Endothelial cell of hepatic sinusoid (primary cell): ENCODE results near the gene UBD.

ENCODE experiments used
- in situ Hi-C: cut with HindIII; loops from 2 replicates; pipeline ENCODE4 v1.10.0; 2017; ENCODE audit warnings: low sequenced_read_pairs

UBD gene

DNA sequence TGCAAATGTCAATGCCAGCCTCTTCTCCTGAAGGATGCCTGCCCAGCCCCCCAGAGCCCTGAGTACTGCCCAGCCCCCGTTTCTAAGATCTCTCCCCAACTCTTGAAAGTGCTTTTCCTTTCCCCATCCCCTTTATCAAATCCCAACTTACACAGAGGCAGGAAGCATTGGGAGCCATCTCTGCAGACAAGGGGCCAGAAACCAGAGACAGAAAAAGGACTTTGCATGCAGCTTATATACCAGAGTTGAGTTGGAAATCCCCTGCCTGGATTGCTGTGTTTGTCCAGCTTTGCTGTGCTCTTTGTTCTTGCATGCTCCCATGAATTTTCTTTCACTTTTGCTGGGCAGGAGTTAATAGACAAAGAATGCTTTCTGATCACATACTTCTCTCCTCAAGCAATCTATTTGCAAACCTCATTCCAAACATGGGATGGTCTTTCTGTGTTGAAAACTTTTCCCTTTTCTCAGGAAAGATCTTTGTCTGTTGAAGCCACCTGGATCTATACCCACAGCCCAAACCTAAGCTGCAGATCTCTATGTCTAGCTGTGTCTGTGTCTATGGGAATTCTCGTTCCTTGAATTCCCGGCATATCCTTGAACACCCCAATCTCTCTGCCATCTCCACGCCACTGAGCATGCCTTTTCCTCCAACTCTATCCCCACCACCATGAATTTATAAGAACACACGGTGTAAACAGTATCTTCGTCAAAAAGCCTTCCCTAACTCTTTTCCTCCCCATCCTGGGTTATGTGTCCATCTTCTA lies at the start of gene UBD:
TSS of gene UBD (minus strand) at position 209 of the 764 bp plus-strand sequence. CDS start at position 178, 31 bp downstream.
- in situ Hi-C loops = no loop called here

DNA sequence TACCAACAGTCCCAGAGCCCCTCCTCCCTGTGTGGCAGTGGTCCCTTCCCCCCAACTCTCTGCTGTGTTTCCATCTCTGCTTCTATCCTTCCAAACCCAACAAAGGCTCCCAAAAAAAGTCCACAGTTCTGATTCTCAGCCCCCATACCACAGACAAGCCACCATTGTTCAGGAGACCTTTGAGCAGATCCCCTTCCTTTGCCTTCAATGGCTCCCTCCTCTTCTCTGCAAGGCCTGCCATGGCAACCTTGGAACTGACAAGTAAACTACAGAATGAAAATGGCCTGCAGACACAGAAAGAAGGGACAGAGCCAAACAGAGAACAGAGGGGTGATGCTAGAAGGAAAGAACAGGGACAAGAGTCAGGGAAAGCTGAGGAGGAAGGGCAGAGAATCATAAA lies 48.6 kb upstream of the UBD start:
- in situ Hi-C loops = no loop called here

DNA sequence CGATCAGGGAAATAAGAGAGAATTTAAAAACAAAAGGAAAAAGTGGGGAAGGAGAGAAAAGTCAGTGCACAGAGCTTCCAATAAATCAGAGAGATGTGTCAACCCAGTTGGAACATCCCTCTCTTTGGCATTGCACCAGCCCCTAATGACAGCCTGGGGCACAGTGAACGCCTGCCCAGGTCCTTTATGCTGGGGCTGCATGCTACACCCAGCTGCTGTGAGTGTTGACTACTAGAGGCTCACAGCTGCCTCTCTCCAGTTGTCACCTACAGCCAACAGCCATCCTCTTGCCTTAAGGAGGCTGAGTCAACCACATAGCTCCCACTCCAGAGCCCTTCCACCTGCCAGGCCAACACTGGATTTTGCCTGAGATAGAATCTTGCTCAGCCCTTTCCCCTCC lies 44.4 kb upstream of the UBD start:
- in situ Hi-C loops = no loop called here

DNA sequence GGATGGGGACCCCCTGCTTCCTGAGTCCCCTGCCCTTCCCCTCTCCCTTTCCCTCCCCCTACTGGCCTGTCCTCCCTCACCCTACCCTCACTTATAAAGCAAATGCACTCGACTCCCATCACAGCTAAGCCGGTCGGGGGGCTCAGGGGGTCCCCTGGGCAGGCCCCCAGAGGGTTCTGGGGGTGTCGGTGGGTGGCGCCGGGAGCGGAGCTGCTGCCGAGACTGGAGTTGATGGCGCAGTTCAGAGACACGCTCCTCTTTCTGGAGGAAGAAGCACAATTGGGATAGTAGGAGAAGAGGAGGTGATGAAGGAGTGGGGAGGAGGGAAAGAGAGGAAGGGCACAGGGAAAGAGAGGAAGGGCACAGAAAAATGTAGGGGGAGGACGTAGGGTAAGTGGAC lies 43.9 kb upstream of the UBD start:
- in situ Hi-C loops = no loop called here

DNA sequence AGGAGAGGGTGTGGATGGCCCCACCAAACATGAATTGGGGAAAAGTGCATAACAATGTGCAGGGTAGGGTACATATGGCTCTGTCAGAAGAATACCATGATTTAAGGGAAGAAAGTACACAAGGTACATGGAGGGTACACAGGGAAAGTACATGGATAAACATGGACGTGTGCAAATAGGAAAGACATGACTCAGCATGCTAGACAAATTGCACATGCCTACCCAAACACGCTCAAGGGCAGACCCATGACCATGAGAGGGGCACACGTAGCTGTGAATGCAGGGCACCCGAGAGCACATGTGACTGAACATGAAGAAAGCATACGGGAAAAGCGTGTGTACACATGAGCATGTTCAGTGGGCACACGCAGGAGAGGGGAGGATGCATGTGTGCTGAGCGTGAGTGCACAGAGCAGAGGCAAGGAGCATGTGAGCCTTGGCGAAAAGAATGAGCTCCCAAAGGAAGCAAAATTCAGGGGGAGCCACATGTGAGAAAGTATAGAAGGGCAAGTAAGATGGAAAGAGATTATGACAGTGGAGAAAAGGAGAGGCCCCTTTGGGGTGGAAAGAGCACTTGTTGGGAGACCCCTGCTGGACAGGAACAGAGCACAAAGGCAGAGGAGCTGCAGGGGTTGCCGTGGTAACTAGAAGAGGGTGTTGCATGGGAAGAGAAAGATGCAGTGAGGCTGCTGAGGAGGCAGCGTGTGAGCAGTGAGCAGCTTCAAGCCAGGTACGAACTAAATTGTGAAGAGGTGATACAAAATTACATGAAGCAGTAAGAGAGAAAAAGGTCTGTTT lies 43.2 kb upstream of the UBD start:
- in situ Hi-C loops = no loop called here

DNA sequence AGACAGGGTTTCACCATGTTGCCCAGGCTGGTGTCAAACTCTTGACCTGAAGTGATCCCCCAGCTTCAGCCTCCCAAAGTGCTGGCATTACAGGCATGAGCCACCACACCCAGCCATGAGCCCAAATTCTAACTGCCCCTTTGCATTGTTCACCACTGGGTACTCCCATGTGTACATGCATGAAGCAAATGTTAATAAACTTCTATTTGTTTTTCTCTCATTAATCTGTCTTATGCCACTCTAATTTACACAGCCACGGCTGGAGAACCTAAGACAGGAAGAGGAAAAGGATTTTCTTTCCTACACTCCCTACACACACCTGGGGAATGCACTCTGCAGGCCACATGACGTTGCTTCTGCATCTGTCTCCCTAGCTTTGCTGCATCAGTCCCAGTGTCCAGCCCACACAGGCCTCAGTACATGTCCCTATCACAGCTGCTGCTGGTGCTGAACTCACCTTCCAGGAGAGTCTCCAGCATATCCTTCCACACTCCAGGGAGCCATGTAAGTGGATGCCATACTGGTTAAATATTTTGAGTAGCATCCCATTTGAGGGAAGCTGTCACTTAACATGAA lies 38.7 kb upstream of the UBD start:
- in situ Hi-C loops = loop anchor here (5.0 kb wide), 1 partner anchor 44 kb away; no protein-coding TSS in a partner anchor

DNA sequence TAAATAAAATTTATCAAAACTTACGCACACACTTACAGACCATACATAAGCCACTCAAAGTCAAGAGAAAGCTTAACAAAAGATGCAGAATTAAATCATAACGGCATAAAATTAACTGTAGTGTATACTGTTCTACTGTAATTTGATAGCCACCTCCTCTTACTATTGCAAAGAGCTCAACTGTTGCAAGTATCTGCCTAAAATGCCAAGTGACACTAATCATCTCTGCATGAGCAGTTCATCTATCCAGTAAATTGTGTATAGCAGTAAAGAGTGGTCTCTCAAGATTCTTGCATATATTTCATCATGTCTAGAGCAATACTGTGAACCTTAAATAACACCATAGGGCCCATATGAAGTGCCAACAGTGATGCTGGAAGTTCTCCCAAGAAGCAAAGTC lies 37.7 kb upstream of the UBD start:
- in situ Hi-C loops = loop anchor here (5.0 kb wide), 1 partner anchor 45 kb away; no protein-coding TSS in a partner anchor

DNA sequence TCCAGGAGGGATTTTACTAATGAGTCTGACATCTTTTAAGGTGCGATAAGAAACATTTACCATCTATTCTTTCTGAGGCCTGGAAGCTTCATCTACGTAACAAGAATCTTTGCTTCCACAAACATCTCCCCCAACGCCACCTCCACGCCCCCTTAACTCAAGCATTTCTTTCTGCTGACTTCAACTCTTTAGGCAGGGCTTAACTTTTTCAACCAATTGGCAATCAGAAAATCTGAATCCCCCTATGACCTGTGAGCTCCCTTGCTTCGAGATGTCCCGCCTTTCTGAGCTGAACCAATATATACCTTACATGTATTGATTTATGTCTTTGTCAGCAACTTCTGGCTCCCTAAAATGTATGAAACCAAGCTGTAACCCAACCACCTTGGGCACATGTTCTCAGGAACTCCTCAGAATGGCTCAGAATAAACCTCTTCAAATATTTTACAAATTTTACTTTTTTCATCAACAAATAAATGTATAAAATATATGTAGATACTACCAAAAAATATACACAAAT lies 36.9 kb upstream of the UBD start:
- in situ Hi-C loops = loop anchor here (5.0 kb wide), 1 partner anchor 46 kb away; no protein-coding TSS in a partner anchor

DNA sequence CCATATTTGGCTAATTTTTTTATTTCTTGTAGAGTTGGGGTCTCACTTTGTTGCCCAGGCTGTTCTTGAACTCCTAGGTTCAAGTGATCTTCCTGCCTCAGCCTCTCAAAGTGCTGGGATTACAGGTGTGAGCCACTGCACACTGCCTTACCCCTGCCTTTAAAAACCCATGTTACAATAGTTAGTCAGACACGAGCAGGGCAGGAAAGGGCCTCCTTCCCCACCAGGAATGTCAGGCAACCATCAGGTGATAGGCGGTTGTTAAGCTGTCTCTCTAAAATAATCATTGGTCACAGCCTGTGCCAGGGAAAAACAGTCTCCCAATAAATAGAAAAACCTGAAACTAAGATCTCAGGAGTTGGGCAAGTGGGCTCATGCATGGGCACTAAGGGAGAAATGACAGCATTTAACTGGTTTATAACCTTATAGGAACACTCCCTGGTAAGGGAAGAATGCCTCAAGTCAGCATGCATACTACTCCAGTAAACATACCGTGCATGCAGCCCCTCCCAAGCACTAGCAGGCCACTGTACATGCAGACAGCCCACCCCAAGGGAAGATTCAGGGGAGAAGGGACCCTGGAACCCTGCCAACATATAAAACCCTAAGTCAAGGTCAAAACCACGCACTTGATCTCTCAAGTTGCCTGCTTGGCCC lies 33.8 kb upstream of the UBD start:
- in situ Hi-C loops = no loop called here

DNA sequence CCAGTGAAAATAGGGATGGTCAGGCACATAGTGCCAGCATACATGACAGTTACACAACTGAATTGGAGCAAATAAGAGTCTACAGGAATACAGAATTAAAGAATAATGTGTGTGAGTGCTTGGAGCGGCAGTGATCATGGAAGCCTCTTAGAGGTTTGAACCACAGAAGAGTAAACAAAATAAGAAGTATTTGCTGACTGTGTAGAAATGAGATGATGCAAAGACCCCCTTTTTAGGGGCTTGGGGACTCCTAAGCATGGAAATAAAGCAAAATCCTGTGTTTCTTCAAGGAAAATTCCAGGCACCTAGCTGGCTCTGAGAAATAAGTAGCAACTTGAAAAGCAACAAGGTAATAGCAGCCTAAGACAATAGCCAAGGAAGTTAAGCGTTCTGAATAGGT lies 32.1 kb upstream of the UBD start:
- in situ Hi-C loops = no loop called here

DNA sequence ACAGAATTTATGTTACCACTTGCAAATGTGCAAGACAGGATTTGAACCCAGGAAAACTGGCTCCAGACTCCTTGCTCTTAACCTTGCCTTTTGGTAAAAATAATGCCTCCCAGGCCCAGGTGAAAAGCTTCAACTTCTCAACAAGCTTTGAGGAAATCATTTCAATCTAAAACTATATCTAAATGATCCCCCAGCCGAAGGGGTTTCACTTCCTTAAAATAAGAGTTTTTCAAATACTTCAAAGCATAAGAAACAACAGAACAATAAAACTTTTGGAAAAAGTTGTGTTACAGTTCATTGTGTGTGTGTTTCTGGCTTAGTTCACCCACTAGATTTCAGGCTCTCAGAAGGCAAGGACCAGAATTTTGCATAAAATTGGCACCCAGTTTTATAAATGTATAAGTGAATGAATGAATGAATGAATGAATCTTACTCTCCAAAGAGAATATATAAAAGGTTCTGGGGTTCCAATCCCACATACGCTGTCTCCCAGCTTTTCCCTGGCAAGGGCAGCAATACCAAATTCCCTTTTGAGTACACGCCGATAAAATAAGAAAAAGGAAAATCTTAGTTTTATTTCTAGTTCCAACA lies 30.8 kb upstream of the UBD start:
- in situ Hi-C loops = no loop called here

DNA sequence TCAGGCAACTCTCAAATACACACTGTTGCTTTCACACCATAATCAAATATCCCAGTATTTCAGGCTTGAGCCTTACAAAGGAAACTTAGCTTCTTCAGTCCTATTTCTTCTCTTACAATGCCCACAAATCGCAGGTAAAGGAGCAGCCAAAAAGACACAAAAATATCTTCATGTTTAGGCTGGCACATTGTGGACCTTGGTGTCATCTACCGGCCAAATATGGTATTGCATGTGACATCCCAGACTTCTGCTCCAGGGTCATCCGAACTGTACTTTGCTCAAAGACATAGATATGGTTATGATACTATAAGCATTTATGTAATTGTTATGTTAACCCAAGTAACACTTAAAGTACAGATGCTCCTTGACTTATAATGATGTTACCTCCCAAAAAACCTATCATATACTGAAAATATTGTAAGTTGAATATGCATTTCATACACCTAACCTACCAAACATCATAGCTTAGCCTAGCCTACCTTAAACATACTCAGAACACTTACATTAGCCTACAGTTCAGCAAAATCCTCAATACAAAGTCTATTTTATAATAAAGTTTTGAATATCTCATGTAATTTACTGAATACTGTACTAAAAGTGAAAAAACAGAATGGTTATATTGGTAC lies 30.0 kb upstream of the UBD start:
- in situ Hi-C loops = no loop called here

DNA sequence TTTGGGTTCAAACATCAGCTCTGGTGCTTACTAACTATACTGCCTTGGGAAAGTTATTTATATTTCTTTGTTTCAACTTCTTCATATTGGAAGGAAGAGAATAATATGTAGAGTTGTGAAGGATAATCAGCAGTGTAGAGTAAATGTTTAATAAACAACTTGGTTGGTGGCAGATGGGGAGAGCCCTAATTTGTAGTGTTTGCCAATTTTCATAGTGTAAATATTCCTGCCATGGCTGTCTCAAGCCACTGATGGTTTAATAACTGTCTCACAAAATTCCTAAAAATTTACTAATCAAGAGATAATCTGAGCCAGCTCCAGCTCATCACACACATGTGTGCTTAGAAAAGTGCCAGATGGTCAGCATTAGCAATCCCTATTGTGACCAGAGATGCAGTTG lies 25.3 kb upstream of the UBD start, which contains the start of gene OR2H2:
TSS of gene OR2H2 (plus strand) at position 301 of the 400 bp plus-strand sequence. CDS start 2,824 bp downstream, outside the sequence.
- in situ Hi-C loops = no loop called here

DNA sequence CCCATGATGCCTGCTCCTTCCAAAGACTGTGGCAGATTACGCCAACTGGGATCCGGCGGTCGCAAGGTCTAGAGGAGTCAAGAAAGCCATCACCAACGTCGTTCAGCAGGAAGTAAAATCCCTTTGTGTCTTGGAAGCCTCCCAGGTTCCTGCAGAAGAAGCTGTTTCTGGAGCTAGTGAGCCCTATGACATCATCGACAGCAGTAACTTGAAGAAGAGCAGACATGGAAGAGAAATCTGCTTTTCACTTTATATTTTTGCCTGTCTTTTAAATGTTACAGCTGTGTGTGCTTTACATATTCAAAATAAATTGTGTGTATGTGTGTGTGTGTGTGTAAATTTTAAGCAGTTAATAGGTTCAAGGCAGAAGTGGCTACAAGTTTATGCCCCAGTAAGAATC lies 18.0 kb upstream of the UBD start:
- in situ Hi-C loops = no loop called here

DNA sequence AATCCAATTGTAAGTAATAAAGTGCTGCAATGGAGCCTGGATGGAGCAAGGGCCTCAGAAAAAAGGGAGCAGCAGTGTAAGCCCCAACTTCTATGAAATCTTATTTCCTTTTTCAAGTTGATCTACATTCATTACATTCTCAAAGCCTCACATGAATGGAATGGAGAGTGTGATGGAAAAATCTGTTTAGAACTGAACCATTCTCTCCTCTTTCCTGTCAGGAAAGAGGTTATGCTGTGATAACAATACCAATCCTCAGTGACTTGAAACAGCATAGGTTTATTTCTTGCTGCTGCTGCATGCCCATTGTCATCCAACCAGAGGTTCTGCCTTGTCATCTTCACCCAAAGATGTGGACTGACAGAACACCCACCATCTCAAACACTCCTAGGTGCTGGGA lies 16.5 kb upstream of the UBD start:
- in situ Hi-C loops = no loop called here

DNA sequence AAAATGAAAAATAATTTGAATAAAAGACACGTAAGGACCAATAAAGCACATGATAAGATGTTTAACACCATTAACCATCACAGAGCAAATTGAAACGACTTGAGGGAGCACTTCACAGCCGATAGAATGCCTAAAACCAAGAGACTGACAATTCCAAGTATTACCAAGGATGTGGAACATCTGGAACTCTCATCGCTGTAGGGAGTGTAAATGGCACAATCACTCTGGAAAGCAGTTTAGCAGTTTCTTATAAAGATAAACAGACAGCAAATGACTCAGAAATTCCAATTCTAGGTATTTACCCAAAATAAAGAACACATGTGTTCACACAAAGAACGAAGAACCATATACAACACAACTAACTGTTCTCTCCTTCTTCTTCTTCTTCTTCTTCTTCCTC lies 8.5 kb upstream of the UBD start:
- in situ Hi-C loops = no loop called here

DNA sequence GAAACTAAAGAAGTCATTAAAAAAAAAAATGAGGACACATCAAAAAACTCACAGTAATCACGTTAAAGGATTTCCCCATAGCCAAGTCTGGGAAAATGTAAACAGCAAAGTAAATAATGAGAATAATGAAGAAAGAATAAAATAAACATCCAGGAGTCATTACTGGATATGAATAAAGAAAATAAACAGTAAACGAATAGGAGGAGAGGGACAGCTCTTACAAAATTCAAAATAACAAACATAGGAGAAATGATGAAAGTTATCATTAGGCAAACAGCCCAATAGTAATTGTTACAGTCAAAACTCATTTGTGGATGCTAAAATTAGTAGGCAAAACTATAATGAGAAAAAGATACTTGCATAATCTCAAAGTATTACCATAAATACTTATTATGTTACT lies 8.0 kb upstream of the UBD start:
- in situ Hi-C loops = no loop called here

DNA sequence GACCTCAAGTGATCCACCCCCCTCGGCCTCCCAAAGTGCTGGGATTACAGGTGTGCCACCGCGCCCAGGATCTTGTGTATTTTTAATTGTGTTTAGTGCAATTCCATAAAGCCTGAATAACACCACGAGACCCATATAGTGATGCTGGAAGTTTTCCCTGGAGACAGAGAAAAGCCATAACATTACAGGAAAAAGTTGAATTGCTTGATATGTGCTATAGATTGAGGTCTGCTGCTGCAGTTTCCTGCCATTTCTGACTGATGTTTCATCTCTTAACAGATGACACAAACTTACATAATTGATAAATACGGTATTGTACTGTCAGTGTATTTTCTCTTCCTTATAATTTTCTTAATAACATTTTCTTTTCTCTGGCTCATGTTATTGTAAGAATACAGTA lies 7.3 kb upstream of the UBD start:
- in situ Hi-C loops = no loop called here

DNA sequence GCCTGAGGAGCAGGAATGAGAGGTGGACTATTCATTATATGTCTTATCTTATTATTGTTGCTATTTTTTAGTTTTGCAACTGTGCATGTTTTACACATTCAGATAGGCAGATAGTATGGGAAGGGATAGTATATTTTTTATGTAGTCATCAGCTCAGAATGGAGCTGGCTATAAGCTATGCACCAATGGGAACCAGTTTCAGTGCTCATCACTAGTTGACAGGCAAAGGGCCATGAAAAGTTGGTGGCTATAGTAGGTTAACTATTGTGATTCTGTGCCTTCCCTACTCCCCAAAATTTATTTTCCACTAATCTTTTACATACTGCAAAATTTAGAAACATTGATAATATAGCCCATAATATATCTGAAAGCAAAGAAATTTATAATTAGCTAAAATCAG lies 5.3 kb upstream of the UBD start:
- in situ Hi-C loops = no loop called here

DNA sequence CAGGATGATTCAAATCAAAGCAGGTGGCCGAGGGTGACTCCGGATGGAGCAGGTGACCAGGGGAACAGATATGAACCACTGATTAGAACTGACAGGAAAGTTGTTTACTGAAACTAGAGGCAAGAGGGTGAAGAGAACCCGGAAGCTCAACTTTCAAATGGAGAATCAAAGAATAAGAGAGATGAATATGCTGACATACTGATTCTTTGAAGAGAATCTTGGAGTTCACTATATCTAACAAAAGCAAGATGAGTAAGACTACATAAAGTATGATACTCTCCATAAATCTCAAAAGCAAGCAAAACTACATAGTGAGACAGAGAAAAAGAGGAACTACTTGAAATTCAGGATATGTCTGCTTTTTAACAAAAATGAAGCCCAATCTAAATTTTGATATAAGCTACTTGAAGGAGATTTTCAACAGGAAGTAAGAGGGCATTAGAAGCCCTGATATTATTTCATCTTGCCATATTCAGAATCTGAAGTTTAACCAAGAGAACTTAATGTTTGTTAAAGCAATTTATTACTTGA lies 4.0 kb upstream of the UBD start:
- in situ Hi-C loops = no loop called here
